BJ (cell line): Measurements from ENCODE around the gene PXDN. TPM values are rescaled to one million over a fixed set of nuclear protein-coding genes. Genes with fewer than 3 reads are reported as not detected.

Experiments
- CTCF ChIA-PET: fragments of 350-600 bp; formaldehyde crosslinking; extraction: SDS; loops from one replicate; lab custom pipeline; 2021; ENCODE audit warnings: antibody characterized with exemption, inconsistent platforms; lab: Yijun Ruan, JAX
- POLR2A ChIA-PET: fragments of 300-600 bp; sonication (Branson Sonifier 250); formaldehyde crosslinking; extraction: SDS; loops from one replicate; lab custom pipeline; 2021; ENCODE audit warnings: antibody characterized with exemption; lab: Charles Lee
- DNase-seq: peaks from one replicate; pipeline ENCODE4 v3.0.0-alpha.2; 2011; ENCODE audit warnings: low read depth
- H3K27me3 ChIP-seq: 2 replicates; pipeline ENCODE4 v1.6.0; 2011; ENCODE audit warnings: low read length; ENCODE audit not compliant: control insufficient read depth, insufficient read depth
- H3K36me3 ChIP-seq: 2 replicates; pipeline ENCODE4 v1.5.1; 2011; ENCODE audit warnings: low read length; ENCODE audit not compliant: control insufficient read depth, insufficient read depth
- H3K4me3 ChIP-seq: 2 replicates; pipeline ENCODE4 v1.5.1; 2011; ENCODE audit warnings: low read depth, mild to moderate bottlenecking, control low read depth, low read length
- CTCF ChIP-seq: IDR thresholded peaks from 2 replicates; pipeline ENCODE4 v1.5.1; 2011; ENCODE audit warnings: low read depth, mild to moderate bottlenecking, control low read depth, inconsistent platforms, low read length, moderate library complexity; ENCODE audit not compliant: insufficient read depth
- polyA plus RNA-seq: library from polyadenylated mRNA; depleted of rRNA; stranded (reverse); fragments of >200 nt; gene quantifications from 2 replicates; pipeline ENCODE4 v1.2.3, GENCODE V29; 2011

The PXDN gene
- polyA plus RNA-seq, 1 experiment, result 212 TPM

DNA sequence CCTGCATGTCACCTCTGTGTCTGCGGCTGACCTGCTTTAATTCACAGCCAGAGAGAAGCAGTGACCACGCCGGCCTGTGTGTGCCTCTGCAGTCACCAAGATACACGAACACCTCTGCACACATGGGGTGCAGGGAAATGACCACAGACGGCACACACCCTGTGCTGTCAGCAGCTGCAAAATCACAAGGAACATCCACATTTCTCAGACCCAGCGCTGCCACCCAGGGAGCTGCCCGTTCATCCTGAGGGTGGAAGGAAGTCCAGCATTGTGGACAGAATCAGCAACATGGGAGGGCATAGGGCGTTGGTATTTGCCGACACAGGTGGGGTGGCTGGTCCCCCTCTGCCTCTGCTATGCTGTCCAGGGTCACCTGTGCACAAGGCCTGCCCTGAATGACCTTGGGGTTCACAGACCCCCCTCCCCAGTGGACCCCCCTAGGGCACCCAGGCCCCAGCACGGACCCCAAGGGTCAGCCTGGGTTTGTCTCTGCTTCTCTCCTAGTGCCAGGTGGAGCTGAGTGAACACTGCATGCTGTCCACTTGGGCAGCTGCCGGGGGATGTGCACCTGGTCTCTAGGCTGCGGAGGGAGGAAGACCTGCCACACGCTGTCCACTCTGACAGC is 107.4 kb downstream of the PXDN start:
- peaks cover 63% of the 10 kb centered on the region for H3K36me3 ChIP-seq
- CTCF ChIA-PET, result interaction anchor here (0.9 to 1.1 kb wide), 2 partner anchors 21 to 114 kb away, joined by 3 read pairs; no protein-coding TSS in a partner anchor
- no peak for TF ChIP-seq CTCF
- no peak for DNase-seq
- H3K4me3 ChIP-seq, result no peak overlapping the region
- POLR2A ChIA-PET, result no interaction called here
- no peaks in the 10 kb centered on the region for H3K27me3 ChIP-seq

GRCh38 chr2:1635823-1636222 is 108.5 kb downstream of the PXDN start:
- TF ChIP-seq CTCF, result no peak
- Histone ChIP-seq H3K27me3 (no peaks in the 10 kb centered on the region), H3K4me3 (no peak overlapping the region), H3K36me3 (peaks cover 63% of the 10 kb centered on the region)
- POLR2A ChIA-PET, result no interaction called here
- no peak for DNase-seq
- CTCF ChIA-PET, result no interaction called here

DNA sequence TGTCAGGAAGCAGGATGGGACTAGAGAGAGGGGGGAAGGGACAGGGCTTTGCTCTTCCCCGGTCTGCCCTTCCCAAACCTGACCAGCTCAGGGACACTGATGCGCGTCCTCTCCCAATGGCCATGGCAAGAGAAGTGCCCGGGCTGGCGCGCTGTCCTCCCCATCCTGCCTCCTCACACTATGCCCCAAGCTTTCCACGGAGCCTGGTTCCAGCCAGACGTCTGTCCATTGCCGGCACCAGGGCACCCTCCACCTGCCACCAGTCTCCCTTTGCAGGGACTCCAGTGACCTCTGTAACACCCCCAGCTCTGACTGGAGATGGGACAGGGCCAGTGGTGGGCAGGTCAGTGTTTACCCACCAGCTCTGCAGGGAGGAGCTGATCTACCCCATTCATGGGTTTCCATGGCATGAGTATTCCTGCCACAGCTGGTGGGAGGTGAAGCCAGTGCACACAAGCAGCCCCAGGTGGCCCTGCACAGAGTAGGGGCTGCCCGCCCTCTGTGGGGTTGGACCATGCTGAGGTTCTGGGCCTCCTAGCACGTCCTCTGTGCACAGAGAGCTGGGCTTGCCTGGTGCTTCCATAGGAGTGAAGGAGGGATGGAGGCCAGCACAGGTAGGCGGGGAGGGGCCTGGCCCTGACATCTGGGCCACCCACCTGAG is 109.5 kb downstream of the PXDN start:
- Histone ChIP-seq H3K27me3 (no peaks in the 10 kb centered on the region), H3K36me3 (peaks cover 56% of the 10 kb centered on the region), H3K4me3 (no peak overlapping the region)
- ChIA-PET POLR2A (no interaction called here), CTCF (no interaction called here)
- DNase-seq, result no peak
- no peak for TF ChIP-seq CTCF

GRCh38 chr2:1633936-1634587 is 110.3 kb downstream of the PXDN start:
- no peak for DNase-seq
- TF ChIP-seq CTCF, result no peak
- peaks cover 52% of the 10 kb centered on the region for H3K36me3 ChIP-seq
- POLR2A ChIA-PET, result no interaction called here
- H3K4me3 ChIP-seq, result no peak overlapping the region
- CTCF ChIA-PET, result interaction anchor here (0.7 to 1.0 kb wide), 3 partner anchors 42 to 184 kb away, joined by 3 to 6 read pairs (median 3); no protein-coding TSS in a partner anchor
- no peaks in the 10 kb centered on the region for H3K27me3 ChIP-seq

GRCh38 chr2:1633092-1633671 is 111.1 kb downstream of the PXDN start:
- TF ChIP-seq CTCF, result no peak
- Histone ChIP-seq H3K27me3 (no peaks in the 10 kb centered on the region), H3K36me3 (peaks cover 43% of the 10 kb centered on the region), H3K4me3 (no peak overlapping the region)
- DNase-seq, result no peak
- POLR2A ChIA-PET, result no interaction called here
- CTCF ChIA-PET, result interaction anchor here (1.0 to 1.7 kb wide), 3 partner anchors 10 to 79 kb away, joined by 3 to 6 read pairs (median 5); no protein-coding TSS in a partner anchor
